Skeletal muscle tissue (tissue), 4 donors: ENCODE results near the gene GABRB2. TPM values are rescaled to one million over a fixed set of nuclear protein-coding genes. Genes with fewer than 3 reads are reported as not detected.
"Not testable (repeated sequence)": the region's sequence is repeated elsewhere in the genome, so short reads cannot be mapped to it uniquely, and the experiment has no call there.

Experiments
- H3K27ac ChIP-seq: one replicate; pipeline ENCODE4 v1.7.0; 2013; ENCODE audit warnings: mild to moderate bottlenecking, low read depth, low read length, inconsistent platforms
- H3K27me3 ChIP-seq, 3 donors: one replicate each; pipeline ENCODE4 v1.7.0; 2013; ENCODE audit warnings: low read length in 3 of 3; ENCODE audit not compliant: control insufficient read depth in 3 of 3, insufficient read depth in 3 of 3
- H3K36me3 ChIP-seq, 3 donors: one replicate each; pipeline ENCODE4 v1.7.0; 2013; ENCODE audit warnings: low read length in 3 of 3; ENCODE audit not compliant: control insufficient read depth in 3 of 3, insufficient read depth in 3 of 3
- H3K4me1 ChIP-seq, 3 donors: one replicate each; pipeline ENCODE4 v1.7.0; 2013; ENCODE audit warnings: low read length in 3 of 3, mild to moderate bottlenecking in 3 of 3; ENCODE audit not compliant: control insufficient read depth in 3 of 3, insufficient read depth in 3 of 3
- H3K4me3 ChIP-seq, 3 donors: one replicate each; pipeline ENCODE4 v1.7.0; 2013; ENCODE audit warnings: low read length in 3 of 3
- H3K9ac ChIP-seq, 3 donors: one replicate each; pipeline ENCODE4 v1.7.0; 2013; ENCODE audit warnings: low read length in 3 of 3, mild to moderate bottlenecking in 3 of 3, moderate library complexity in 2 of 3, low read depth in 1 of 3
- H3K9me3 ChIP-seq, 3 donors: one replicate each; pipeline ENCODE4 v1.7.0; 2013; ENCODE audit warnings: low read length in 3 of 3; ENCODE audit not compliant: control insufficient read depth in 3 of 3
- total RNA-seq: library from RNA; depleted of rRNA; stranded (reverse); fragments of >200 nt; gene quantifications from one replicate; pipeline ENCODE4 v1.2.3, GENCODE V29; 2014
- donor health status: Osteomylitis.

Gene GABRB2
- total RNA-seq, 1 donor from 2014 or later, result 1.0 TPM

DNA sequence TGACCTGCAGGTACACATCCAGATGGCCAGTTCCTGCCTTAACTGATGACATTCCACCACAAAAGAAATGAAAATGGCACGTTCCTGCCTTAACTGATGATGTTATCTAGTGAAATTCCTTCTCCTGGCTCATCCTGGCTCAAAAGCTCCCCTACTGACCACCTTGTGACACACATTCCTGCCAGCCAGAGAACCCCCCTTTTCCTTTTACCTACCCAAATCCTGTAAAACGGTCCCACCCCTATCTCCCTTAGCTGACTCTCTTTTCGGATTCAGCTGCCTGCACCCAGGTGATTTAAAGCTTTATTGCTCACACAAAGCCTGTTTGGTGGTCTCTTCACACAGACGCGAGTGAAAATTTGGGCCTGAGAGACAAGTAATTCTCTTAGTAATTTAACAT lies 300.7 kb downstream of the GABRB2 start:
- not testable (repeated sequence) for H3K27me3 ChIP-seq, H3K9me3 ChIP-seq, H3K4me3 ChIP-seq, H3K9ac ChIP-seq, H3K27ac ChIP-seq, H3K36me3 ChIP-seq, H3K4me1 ChIP-seq

Other genes with a start within 250 kb of the GABRB2 start
- gene GABRA6, start 139.0 kb upstream of the GABRB2 start, total RNA-seq, result not detected